GM12878 (cell line): ENCODE results near the gene PPARD. TPM values are rescaled to one million over a fixed set of nuclear protein-coding genes. Genes with fewer than 3 reads are reported as not detected.

Experiments used
- E2F8 ChIP-seq: fragments of 450-650 bp; IDR thresholded peaks from 2 replicates; pipeline ENCODE4 v1.6.1; 2018; ENCODE audit warnings: mild to moderate bottlenecking, low read depth, moderate library complexity; ENCODE audit not compliant: partially characterized antibody
- HCFC1 ChIP-seq: fragments of 150-350 bp; IDR thresholded peaks from 2 replicates; pipeline ENCODE4 v1.6.1; 2014; ENCODE audit warnings: low read length
- IRF5 ChIP-seq: fragments of 450-650 bp; IDR thresholded peaks from 2 replicates; pipeline ENCODE4 v1.6.1; 2017; ENCODE audit warnings: borderline replicate concordance
- MYB ChIP-seq: fragments of 150-350 bp; IDR thresholded peaks from 2 replicates; pipeline ENCODE4 v1.6.1; 2014; ENCODE audit warnings: mild to moderate bottlenecking, low read depth, low read length, borderline replicate concordance
- NR2C2 ChIP-seq: IDR thresholded peaks from 2 replicates; pipeline ENCODE4 v1.6.1; 2011; ENCODE audit warnings: borderline replicate concordance, low read depth; ENCODE audit not compliant: control insufficient read depth, insufficient read length
- RAD21 ChIP-seq: IDR thresholded peaks from 2 replicates; pipeline ENCODE4 v1.6.1; 2011; ENCODE audit warnings: mild to moderate bottlenecking, low read depth, low read length, moderate library complexity; ENCODE audit not compliant: insufficient read depth
- RB1 ChIP-seq: fragments of 450-650 bp; formaldehyde crosslinking; IDR thresholded peaks from 2 replicates; pipeline ENCODE4 v1.6.1; 2017; ENCODE audit warnings: mild to moderate bottlenecking, borderline replicate concordance
- SIX5 ChIP-seq: IDR thresholded peaks from 2 replicates; pipeline ENCODE4 v1.6.1; 2011; ENCODE audit warnings: mild to moderate bottlenecking, low read depth, low read length, moderate library complexity; ENCODE audit not compliant: severe bottlenecking
- SPI1 ChIP-seq: IDR thresholded peaks from 2 replicates; pipeline ENCODE4 v1.6.1; 2011; ENCODE audit warnings: low read depth, mild to moderate bottlenecking, low read length, moderate library complexity, borderline replicate concordance; ENCODE audit not compliant: insufficient read depth
- USF1 ChIP-seq: IDR thresholded peaks from 2 replicates; pipeline ENCODE4 v1.6.1; 2011; ENCODE audit warnings: borderline replicate concordance, low read depth, mild to moderate bottlenecking, moderate library complexity, mixed read lengths, low read length; ENCODE audit not compliant: insufficient read depth; ENCODE audit errors: extremely low read length
- polyA plus RNA-seq, 11 experiments: library from polyadenylated mRNA; depleted of rRNA in 4 of 11; unstranded in 6 of 11; stranded (reverse) in 5 of 11; fragments of >200 nt; fragmentation: Nextera tagmentation in 4 of 11; fragmentation: Illumina TruSeq in 1 of 11; extraction: Ambion mirVana in 4 of 11; extraction: Trizol in 1 of 11; gene quantifications; 1 replicate in 1 of 11; 2 replicates in 10 of 11; pipeline versions ENCODE4 v1.2.1 to v1.2.3, GENCODE V29; 2011 to 2016; ENCODE audit warnings: inconsistent platforms in 2 of 11, missing spikeins in 2 of 11, low read depth in 1 of 11
- total RNA-seq, 4 experiments: library from RNA; depleted of rRNA in 3 of 4; stranded (reverse); fragments of >200 nt in 3 of 4; fragmentation: Illumina TruSeq in 1 of 4; extraction: Trizol in 1 of 4; gene quantifications; 2 replicates each; pipeline versions ENCODE4 v1.2.1 to v1.2.3, GENCODE V29; 2013 to 2021
- TF ChIP-seq, protein P1 (sequence below): IDR thresholded peaks from 2 replicates; pipeline ENCODE4 v1.6.1; 2012; ENCODE audit warnings: low read length, inconsistent platforms
- TF ChIP-seq, protein P2 (sequence below): fragments of 450-650 bp; IDR thresholded peaks from 2 replicates; pipeline ENCODE4 v1.6.1; 2016; ENCODE audit warnings: mild to moderate bottlenecking, moderate library complexity, borderline replicate concordance
- TF ChIP-seq, protein P3 (sequence below), 3 experiments: IDR thresholded peaks in 2 of 3; conservative IDR thresholded peaks in 1 of 3; 2 replicates each; pipeline ENCODE4 v1.5.1; 2011; ENCODE audit warnings: low read depth in 3 of 3, low read length in 3 of 3, mild to moderate bottlenecking in 3 of 3, control low read depth in 2 of 3, moderate library complexity in 2 of 3, inconsistent platforms in 1 of 3, mixed read lengths in 1 of 3; ENCODE audit not compliant: control insufficient read depth in 2 of 3, insufficient read depth in 1 of 3; ENCODE audit errors: extremely low read depth in 1 of 3

Gene PPARD
- total and polyA plus RNA-seq, 10 of the 15 experiments (the other 5 are each of a cell fraction or from before 2014, with no cell fraction given) = 0.05 to 12.6 (median 6.7) TPM

GRCh38 chr6:35342258-35343091 lies at the start of gene PPARD (continued):
- TF ChIP-seq, protein P1, sequence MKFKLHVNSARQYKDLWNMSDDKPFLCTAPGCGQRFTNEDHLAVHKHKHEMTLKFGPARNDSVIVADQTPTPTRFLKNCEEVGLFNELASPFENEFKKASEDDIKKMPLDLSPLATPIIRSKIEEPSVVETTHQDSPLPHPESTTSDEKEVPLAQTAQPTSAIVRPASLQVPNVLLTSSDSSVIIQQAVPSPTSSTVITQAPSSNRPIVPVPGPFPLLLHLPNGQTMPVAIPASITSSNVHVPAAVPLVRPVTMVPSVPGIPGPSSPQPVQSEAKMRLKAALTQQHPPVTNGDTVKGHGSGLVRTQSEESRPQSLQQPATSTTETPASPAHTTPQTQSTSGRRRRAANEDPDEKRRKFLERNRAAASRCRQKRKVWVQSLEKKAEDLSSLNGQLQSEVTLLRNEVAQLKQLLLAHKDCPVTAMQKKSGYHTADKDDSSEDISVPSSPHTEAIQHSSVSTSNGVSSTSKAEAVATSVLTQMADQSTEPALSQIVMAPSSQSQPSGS = no peak
- TF ChIP-seq, protein P2, sequence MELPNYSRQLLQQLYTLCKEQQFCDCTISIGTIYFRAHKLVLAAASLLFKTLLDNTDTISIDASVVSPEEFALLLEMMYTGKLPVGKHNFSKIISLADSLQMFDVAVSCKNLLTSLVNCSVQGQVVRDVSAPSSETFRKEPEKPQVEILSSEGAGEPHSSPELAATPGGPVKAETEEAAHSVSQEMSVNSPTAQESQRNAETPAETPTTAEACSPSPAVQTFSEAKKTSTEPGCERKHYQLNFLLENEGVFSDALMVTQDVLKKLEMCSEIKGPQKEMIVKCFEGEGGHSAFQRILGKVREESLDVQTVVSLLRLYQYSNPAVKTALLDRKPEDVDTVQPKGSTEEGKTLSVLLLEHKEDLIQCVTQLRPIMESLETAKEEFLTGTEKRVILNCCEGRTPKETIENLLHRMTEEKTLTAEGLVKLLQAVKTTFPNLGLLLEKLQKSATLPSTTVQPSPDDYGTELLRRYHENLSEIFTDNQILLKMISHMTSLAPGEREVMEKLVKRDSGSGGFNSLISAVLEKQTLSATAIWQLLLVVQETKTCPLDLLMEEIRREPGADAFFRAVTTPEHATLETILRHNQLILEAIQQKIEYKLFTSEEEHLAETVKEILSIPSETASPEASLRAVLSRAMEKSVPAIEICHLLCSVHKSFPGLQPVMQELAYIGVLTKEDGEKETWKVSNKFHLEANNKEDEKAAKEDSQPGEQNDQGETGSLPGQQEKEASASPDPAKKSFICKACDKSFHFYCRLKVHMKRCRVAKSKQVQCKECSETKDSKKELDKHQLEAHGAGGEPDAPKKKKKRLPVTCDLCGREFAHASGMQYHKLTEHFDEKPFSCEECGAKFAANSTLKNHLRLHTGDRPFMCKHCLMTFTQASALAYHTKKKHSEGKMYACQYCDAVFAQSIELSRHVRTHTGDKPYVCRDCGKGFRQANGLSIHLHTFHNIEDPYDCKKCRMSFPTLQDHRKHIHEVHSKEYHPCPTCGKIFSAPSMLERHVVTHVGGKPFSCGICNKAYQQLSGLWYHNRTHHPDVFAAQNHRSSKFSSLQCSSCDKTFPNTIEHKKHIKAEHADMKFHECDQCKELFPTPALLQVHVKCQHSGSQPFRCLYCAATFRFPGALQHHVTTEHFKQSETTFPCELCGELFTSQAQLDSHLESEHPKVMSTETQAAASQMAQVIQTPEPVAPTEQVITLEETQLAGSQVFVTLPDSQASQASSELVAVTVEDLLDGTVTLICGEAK = no peak
- TF ChIP-seq IRF5 (no peak), RB1 (0 out of 2 replicates have a peak, but pooled peaks have one; percentile 55), HCFC1 (no peak), MYB (no peak), SPI1 (0 out of 2 replicates have a peak, but pooled peaks have one; percentile 10), USF1 (no peak), SIX5 (no peak), RAD21 (peak; percentile 100), E2F8 (no peak), NR2C2 (no peak)
- TF ChIP-seq, protein P3, sequence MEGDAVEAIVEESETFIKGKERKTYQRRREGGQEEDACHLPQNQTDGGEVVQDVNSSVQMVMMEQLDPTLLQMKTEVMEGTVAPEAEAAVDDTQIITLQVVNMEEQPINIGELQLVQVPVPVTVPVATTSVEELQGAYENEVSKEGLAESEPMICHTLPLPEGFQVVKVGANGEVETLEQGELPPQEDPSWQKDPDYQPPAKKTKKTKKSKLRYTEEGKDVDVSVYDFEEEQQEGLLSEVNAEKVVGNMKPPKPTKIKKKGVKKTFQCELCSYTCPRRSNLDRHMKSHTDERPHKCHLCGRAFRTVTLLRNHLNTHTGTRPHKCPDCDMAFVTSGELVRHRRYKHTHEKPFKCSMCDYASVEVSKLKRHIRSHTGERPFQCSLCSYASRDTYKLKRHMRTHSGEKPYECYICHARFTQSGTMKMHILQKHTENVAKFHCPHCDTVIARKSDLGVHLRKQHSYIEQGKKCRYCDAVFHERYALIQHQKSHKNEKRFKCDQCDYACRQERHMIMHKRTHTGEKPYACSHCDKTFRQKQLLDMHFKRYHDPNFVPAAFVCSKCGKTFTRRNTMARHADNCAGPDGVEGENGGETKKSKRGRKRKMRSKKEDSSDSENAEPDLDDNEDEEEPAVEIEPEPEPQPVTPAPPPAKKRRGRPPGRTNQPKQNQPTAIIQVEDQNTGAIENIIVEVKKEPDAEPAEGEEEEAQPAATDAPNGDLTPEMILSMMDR (IDR thresholded peaks at IDR 0.05 in 2 of 3, conservative IDR thresholded peaks at IDR 0.05 in 1 of 3; ENCODE audit: control insufficient read depth in 2 of 3, extremely low read depth in 1 of 3, insufficient read depth in 1 of 3, low read depth in 3 of 3, low read length in 3 of 3) = peak; percentile 97 to 99 (median 97); a peak in 5 of 6 replicates
